Gastrocnemius medialis (tissue), 4 donors: ENCODE results near the gene IGLL5. TPM values are rescaled to one million over a fixed set of nuclear protein-coding genes. Genes with fewer than 3 reads are reported as not detected.

Experiments used
- ATAC-seq, 2 donors: fragments of 150-250 bp; one replicate each; pipeline ENCODE4 v1.9.1; 2016
- DNase-seq, 2 donors: peaks; one replicate each; pipeline ENCODE4 v3.0.0-alpha.2; 2019
- H3K27ac ChIP-seq, 4 donors: fragments of 200-600 bp; sonication (generic); 1 replicate in 1 of 4; 2 replicates in 3 of 4; pipeline ENCODE4 v1.5.1; 2016 to 2018; ENCODE audit warnings: mild to moderate bottlenecking in 2 of 4, moderate library complexity in 1 of 4
- H3K27me3 ChIP-seq, 3 donors: fragments of 200-600 bp; sonication (generic) in 2 of 3; 1 replicate in 1 of 3; 2 replicates in 2 of 3; pipeline versions ENCODE4 v1.5.1 to v1.6.0; 2016 to 2019; ENCODE audit warnings: mild to moderate bottlenecking in 1 of 3, moderate library complexity in 1 of 3
- H3K36me3 ChIP-seq, 2 donors: fragments of 200-600 bp; sonication (generic) in 1 of 2; one replicate each; pipeline ENCODE4 v1.5.1; 2017 to 2018
- H3K4me1 ChIP-seq, 2 donors: fragments of 200-600 bp; sonication (generic) in 1 of 2; one replicate each; pipeline ENCODE4 v1.5.1; 2016 to 2017; ENCODE audit warnings: mild to moderate bottlenecking in 2 of 2
- H3K4me3 ChIP-seq, 4 donors: fragments of 200-600 bp; sonication (generic) in 3 of 4; 1 replicate in 1 of 4; 2 replicates in 3 of 4; pipeline ENCODE4 v1.5.1; 2016 to 2019; ENCODE audit warnings: mild to moderate bottlenecking in 2 of 4
- H3K9me3 ChIP-seq, 3 donors: fragments of 200-600 bp; sonication (generic) in 2 of 3; 1 replicate in 1 of 3; 2 replicates in 2 of 3; pipeline ENCODE4 v1.5.1; 2016 to 2019
- CTCF ChIP-seq, 5 experiments: fragments of 450-650 bp in 3 of 5; fragments of 200-600 bp in 2 of 5; sonication (generic) in 2 of 5; IDR thresholded peaks in 4 of 5; conservative IDR thresholded peaks in 1 of 5; 1 replicate in 4 of 5; 2 replicates in 1 of 5; pipeline ENCODE4 v1.5.1; 2016 to 2019; ENCODE audit warnings: antibody characterized with exemption in 5 of 5, mild to moderate bottlenecking in 3 of 5, moderate library complexity in 3 of 5
- POLR2A ChIP-seq, 2 donors: fragments of 450-650 bp; IDR thresholded peaks; one replicate each; pipeline ENCODE4 v1.6.1; 2017; ENCODE audit warnings: antibody characterized with exemption in 2 of 2, mild to moderate bottlenecking in 2 of 2, moderate library complexity in 2 of 2
- in situ Hi-C, 4 donors: fragments of 200-750 bp; cut with MboI; loops; one replicate each; pipeline versions ENCODE4 v1.15.0 to v1.8.0; 2017; ENCODE audit warnings: low sequenced_read_pairs in 4 of 4
- intact Hi-C: fragments of 100-400 bp; cut with DNase I; formaldehyde crosslinking; loops from one replicate; pipeline ENCODE4 v1.15.1; 2023; ENCODE audit warnings: low total_unique reads
- total RNA-seq, 4 donors: library from RNA; depleted of rRNA; stranded (reverse); fragments of >200 nt; gene quantifications; one replicate each; pipeline versions ENCODE4 v1.1.0 to v1.2.3, GENCODE V29; 2016

The IGLL5 gene
- total RNA-seq, 4 donors from 2014 or later: 0.49 TPM; not detected in 3

GRCh38 chr22:22932512-22932941 is 44.9 kb downstream of the IGLL5 start:
- TF ChIP-seq CTCF (IDR thresholded peaks at IDR 0.05 in 4 of 5, conservative IDR thresholded peaks at IDR 0.05 in 1 of 5) (no peak), POLR2A (IDR thresholded peaks at IDR 0.05) (no peak)
- Histone ChIP-seq H3K36me3 (no peaks in the 10 kb centered on the region), H3K4me3 (no peak overlapping the region), H3K27me3 (no peaks in the 10 kb centered on the region), H3K27ac (no peak overlapping the region), H3K4me1 (no peaks in the 10 kb centered on the region), H3K9me3 (no peaks in the 10 kb centered on the region)
- no peak for DNase-seq
- intact Hi-C loops (no loop called here), in situ Hi-C loops (no loop called here)
- no peak for ATAC-seq

GRCh38 chr22:22933100-22933806 is 45.6 kb downstream of the IGLL5 start:
- TF ChIP-seq POLR2A (IDR thresholded peaks at IDR 0.05) (no peak), CTCF (IDR thresholded peaks at IDR 0.05 in 4 of 5, conservative IDR thresholded peaks at IDR 0.05 in 1 of 5) (no peak)
- in situ Hi-C loops: no loop called here
- DNase-seq: no peak

GRCh38 chr22:22933807-22934542 is 46.4 kb downstream of the IGLL5 start:
- in situ Hi-C loops (no loop called here), intact Hi-C loops (no loop called here)
- no peaks in the 10 kb centered on the region for H3K36me3 ChIP-seq
- no peaks in the 10 kb centered on the region for H3K27me3 ChIP-seq
- no peak overlapping the region for H3K4me3 ChIP-seq
- TF ChIP-seq POLR2A (IDR thresholded peaks at IDR 0.05): no peak
- TF ChIP-seq CTCF (IDR thresholded peaks at IDR 0.05 in 4 of 5, conservative IDR thresholded peaks at IDR 0.05 in 1 of 5): no peak
- no peak for DNase-seq
- H3K9me3 ChIP-seq: no peaks in the 10 kb centered on the region
- ATAC-seq: no peak
- no peak overlapping the region for H3K27ac ChIP-seq
- H3K4me1 ChIP-seq: no peaks in the 10 kb centered on the region

More at GRCh38 chr22:22933100-22933806, 45.6 kb downstream of the IGLL5 start:
- intact Hi-C loops: no loop called here
- H3K4me1 ChIP-seq: no peaks in the 10 kb centered on the region
- no peak overlapping the region for H3K4me3 ChIP-seq
- H3K27ac ChIP-seq: no peak overlapping the region
- no peak for ATAC-seq
- H3K27me3 ChIP-seq: no peaks in the 10 kb centered on the region
- H3K9me3 ChIP-seq: no peaks in the 10 kb centered on the region
- no peaks in the 10 kb centered on the region for H3K36me3 ChIP-seq

GRCh38 chr22:22934543-22935055 is 47.0 kb downstream of the IGLL5 start:
- DNase-seq (no peak), ATAC-seq (no peak)
- intact Hi-C loops: no loop called here
- Histone ChIP-seq H3K4me1 (no peaks in the 10 kb centered on the region), H3K36me3 (no peaks in the 10 kb centered on the region), H3K9me3 (no peaks in the 10 kb centered on the region), H3K27ac (no peak overlapping the region), H3K27me3 (no peaks in the 10 kb centered on the region), H3K4me3 (no peak overlapping the region)
- in situ Hi-C loops: no loop called here
- TF ChIP-seq POLR2A (IDR thresholded peaks at IDR 0.05) (no peak), CTCF (IDR thresholded peaks at IDR 0.05 in 4 of 5, conservative IDR thresholded peaks at IDR 0.05 in 1 of 5) (no peak)
